NCI-H510A (cell line): ENCODE data around the gene TMEM53.
A peak's percentile ranks its signal among the peaks of the same experiment; 100 is the strongest.

Experiments used
- DNase-seq: peaks from one replicate; lab custom pipeline; 2025; lab: John Stamatoyannopoulos, UW

TMEM53 gene

DNA sequence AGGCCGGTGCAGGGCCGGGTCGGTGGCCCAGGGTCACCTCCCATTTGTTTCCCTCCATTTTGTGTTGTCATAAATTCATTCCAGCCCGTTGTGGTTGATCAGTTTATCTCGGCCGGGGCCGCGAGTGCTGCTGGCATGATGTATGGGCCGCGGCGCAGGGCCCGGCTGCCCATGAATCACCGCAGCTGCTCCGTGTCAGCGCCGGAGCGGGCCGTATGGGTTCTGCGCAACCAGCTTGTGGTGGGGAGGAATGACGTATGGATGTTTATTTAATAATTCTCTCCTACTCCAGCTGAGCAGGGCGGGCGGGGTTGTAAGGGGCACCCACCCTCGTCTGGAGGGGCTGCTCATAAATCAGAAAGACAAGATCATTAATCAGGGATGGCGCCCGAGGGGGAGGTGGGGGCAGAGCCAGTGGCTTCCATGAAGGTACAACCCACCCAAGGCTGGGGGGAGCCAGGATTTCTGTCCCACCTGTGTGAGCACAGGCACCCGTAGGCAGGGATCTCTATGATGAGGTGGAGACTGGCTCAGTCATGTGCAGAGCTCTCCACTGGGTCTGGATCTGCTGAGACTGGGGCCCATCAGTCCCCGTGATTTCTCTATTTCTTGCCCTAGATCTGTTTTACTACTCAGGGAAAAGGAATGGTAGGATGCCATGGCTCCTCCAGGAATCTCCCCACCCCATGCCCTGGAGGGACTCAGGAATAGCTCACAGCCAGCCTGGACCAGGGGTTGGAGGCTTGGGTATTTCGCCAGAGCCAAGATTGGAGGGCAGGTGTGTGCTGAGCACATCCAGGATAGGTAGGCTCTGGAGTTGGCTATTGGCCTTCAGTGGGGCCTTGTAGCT is 27.8 kb downstream of the TMEM53 start:
- DNase-seq: no peak

DNA sequence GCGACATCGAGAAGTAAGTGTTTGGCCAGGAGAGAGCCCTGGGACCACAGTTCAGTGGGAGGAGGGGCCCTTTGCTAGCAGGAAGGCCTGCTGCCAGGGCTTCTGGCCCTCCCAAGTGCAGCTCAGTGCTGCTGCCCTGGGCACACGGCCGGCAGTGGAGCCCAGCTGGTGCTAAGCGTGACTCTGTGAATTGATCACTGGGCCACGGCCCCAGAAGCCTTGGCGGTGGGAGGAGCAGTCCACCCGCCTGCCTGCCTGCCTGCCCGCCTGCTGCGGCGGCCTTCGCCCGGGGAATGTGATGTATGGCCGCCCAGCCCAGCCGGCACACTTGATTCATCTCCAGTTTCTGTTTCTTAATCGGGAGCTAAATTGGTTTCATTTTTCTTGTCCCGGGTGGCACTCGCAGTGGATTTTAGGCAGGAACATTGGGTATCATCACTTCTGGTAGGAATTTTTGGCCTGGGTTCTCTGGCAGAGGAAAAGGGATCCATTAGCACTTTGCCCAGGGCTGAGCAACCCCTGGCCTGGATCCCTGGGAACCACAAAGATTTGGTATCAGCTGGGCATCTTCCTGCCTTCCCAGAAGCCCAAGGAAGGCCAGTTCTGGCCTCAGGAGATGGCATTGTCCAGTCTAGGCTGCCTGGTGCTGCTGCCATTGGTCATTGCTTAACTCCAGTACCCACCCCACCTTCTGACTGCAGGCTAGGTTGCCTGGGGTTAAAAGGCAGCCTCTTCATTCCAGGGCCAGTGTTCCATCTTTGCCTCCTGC is 28.6 kb downstream of the TMEM53 start:
- no peak for DNase-seq

DNA sequence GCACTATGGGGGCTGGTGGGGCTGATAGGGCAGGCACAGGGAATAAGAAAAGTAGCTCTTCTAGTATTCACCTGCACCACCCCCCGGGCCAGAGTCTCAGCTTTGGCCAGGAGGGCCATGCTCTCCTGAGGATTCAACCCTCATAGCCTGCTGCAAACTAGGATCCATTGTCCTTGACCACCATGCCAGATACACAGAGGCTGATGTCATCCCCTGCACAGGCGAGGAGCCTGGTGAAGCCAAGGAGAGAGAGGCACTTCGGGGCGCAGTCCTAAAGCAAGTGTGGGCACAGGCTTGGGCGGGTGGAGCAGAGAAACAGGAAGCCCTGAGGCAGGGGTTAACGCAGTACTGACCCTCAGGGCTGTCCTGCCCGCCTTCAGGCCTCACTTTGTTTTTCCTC is 29.5 kb downstream of the TMEM53 start:
- DNase-seq: no peak

DNA sequence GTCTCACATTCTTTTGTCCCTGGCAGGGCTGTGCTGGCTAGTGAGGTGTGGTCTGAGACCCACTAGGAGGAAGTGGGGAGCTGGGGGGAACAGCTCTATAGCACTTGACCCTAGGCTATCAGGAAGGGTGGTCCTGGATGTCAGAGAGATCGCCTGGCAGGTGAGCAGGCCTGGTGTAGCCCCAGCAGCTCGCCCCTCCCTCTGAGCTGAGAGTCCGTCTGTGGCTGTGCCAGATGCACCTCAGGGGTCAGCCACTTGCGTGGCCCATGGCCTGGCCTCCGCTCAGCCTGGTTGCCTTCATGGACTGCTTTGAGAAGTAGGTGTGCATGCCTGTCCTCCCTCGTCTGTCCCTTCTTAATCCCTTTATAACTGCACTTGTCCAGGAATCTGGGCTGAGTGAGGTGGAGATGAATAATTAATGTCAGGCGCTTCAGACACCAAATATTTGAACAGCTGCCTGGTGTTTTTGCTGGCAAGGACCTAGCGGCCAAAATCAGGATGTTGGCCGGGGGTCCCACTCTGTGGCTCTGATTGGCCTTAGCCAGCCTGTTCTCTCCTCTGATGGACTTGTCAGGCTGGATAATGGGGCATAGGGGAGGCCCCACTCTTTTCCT is 30.5 kb downstream of the TMEM53 start:
- no peak for DNase-seq

DNA sequence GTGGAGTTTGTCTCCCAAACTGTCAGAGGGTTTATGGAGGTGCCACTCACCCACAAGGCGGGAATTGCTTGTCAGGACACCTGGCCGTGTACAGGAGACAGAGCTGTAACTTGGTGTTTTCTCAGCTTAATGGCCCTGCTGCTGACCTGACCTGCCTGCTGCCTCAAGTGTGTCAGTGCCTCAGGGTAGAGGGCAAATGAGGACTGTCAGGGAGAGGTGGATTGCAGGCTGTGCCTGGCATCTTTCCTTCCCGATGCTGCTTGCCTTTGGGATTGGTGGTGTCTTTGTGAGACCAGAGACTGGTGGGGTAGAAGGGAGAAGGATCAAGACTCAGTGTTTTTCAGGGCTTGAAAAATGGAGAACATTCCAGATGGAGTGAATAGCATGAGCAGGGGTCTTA is 31.4 kb downstream of the TMEM53 start:
- DNase-seq: no peak

DNA sequence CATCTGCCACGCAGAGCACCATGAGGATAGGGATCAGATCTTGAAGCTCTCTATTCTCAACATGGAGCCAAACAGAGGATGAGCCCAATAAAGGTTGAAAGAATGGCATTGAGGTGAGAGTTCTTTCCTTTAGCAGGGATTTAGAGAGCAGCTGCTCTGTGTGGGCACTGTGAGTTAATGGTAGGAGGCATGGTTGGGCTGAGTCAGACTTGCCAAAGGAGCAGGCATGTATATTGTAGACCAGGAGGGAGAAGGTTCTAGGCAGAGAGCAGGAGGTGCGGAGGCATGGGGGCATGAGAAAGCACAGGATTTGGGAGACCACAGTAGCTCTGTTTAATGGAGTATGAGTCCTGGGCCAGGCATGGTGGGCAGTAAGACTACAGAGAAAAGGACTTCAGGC is 32.0 kb downstream of the TMEM53 start:
- no peak for DNase-seq

DNA sequence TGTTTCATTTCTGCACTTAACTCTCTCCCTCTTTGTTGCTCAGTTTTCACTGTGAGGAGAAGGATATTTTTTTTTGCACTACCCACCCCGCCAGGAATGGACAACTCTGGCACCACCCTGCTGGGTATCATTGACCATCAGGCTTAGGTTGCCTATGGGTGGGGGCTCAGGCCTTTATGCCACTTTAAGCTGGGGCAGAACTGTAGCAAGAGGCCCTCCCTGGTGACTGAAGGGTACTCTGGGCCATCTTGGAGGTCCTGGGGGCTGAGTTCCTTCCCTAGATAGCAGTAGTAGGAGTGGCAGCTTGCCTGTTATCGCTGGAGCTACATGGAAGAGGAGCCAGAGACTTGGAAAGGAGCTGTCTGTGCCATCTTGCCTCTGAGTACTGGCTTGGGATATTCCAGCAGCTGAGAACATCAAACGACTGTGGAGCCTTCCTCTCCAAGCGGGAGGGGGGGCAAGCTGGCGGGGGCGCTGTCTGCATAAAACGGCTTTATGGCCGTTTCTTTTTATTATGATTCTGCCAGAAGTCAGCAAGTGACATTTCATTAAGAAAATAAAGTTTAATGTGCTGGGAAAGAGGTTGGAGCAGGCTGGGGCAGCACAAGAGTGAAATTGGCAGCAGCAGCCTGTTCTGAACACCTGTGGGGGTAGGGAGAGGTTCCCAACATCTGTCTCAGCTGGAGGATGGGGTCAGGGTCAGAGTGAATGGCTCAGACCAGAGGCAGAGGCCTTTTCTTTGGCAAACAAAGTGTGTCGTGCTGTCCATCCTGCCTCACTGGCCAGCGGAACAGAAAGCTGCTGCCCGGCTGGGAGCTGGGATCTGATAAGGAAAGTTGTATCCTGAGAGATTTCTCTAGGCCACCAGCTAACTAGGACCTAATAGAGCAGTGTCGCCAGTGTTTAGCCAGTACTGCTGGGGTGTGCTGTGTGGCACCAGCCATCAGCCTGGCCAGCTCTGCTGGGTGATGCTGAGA is 32.9 kb downstream of the TMEM53 start:
- no peak for DNase-seq

DNA sequence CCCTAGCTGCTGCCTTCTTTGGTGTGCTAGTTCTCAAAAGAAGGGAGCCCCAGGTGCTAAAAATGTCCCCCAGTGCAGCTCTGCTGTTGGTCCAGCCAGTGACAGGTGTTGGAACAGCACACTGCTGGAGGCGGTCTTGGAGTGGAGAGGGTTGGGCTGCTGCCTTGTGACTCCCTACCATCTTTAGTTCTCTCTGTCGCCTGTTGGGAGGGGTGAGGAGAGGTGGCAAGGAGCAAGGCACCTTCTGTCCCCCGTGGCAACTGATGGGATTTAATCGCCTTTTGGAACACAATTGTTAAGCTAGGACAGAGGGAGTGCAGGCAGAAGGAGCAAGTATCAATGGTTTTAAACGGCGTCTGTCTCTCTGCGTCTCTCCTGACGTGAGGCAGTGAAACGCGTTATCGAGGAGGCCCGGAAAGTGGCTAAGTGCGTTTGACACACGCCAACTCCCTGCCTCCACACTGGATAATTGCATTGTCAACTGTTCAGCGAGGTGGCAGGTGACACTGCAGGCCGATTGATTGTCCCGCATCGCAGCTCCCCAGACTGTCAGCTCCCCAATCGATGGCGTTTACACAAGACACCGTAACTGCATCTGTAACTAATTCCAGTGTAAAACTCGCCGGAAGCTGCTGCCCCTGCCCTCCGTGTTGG is 34.0 kb downstream of the TMEM53 start:
- DNase-seq: peak; percentile 63

DNA sequence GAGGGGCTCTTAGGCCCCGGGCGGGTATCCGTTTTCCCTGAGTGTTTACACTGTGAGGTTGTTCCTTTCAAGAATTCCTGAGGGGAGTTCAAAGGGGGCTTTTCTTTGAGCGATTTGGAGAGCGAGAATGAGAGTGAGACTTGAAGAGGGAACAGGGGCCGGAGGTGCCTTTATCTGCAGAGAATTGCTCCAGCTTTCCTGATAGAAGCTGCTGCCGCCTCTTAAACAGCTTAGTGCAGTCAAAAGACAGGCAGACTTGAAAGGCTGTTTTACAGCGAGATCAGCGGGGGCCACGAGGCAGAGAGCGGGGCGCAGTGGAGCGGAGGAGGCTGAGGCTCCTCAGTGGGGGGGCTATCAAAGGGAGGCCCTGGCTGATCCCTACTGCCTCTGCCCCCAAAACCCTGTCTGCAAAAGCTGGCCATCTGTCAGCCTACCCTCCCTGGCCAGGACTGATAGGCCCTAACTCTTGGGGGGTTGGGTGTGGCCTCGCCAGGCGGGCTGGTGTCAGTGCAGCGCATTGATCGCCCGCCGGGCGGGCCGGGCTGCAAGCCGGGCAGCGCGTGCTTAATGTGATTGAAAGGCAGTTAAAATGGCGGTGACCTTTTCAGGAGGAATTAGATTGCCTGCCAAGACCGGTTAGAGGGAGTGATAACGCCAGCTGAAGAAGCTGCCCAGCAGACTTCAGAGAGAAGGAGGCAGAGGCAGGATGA is 36.4 kb downstream of the TMEM53 start:
- no peak for DNase-seq

DNA sequence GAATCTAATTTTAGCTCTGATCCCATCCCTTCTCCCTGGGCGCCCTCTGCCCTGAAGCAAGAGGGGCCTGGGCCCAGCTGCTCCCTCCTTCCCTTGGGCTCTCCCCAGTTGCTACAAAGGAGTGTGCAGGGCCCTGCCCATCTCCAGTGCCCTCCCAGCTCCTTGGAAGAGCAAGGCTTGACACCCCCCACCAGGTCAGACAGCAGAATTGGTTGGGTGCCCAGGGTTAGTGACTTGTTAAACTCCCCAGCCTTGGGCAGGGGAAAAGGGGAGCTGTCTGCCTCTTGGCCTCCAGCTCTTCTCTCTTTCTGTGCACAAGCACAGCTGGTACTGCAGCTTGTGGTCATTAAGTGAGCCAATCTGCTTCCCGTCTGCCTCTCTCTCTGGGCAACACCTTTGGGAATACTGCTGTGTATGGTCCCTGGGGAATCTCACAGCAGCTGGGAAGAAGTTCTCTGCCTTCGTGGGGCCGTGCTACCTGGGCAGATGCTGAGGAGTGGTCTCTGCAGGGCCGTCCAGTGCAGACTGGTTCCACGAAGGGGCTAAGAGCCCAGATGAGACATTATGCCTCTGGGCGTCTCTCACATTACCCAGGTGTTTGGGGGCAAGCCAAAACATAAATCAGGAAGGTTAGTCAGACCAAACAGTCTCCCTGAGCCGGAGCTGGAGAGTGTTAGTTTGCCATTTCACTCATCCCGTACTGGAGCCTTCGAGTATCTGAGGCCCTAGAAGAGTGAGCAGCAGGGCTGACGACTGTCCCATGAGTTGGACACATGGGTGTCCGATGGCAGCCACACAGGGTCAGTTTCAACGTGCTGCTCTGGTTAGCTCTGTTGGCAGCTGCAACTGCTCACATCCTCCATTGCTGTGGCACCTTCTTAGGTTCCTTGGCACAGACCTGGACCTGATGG is 37.3 kb downstream of the TMEM53 start:
- no peak for DNase-seq

DNA sequence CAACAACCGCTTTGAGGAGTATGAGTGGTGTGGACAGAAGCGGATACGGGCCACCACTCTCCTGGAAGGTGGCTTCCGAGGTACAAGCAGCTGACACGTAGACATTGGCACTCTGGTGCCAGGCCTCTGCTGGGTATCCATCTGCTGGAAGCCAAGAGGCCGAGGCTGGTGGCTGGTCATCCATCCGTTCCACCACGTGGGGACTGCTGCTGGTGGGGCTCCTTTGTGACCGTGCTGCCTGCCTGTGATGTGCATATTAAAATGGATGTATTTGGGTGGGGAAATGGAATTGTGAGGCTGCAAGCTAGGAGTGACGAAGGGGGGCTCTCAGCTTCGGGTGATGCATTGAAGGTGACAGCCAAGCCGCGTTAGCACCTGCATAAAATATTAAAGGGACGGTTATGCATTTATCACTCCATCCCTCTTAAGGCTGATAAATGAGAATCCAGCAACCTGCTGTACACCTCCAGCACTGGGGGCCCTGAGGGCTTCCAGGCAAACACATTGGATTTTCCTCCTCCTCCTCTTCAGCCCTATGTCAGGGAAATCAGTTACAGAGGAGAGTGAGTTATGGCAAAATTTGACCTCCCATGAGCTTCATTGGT is 38.1 kb downstream of the TMEM53 start:
- no peak for DNase-seq

DNA sequence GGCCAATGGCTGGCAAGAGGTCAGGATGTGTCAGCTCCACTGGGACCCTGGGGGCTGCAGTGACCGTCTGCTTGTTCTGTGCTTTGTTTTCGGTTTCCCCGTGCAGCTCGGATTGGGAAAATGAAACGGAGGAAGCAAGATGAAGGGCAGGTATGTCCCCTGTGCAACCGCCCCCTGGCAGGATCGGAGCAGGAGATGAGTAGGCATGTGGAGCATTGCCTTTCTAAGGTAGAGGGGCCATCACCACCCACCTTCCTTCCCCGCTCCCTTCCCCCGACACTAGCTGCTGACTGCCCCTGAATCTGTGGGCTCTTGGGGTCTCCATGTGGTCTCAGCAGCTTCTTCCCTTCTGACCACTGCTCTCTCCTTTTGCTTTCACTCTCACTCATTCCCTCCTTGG is 38.8 kb downstream of the TMEM53 start:
- DNase-seq: no peak

DNA sequence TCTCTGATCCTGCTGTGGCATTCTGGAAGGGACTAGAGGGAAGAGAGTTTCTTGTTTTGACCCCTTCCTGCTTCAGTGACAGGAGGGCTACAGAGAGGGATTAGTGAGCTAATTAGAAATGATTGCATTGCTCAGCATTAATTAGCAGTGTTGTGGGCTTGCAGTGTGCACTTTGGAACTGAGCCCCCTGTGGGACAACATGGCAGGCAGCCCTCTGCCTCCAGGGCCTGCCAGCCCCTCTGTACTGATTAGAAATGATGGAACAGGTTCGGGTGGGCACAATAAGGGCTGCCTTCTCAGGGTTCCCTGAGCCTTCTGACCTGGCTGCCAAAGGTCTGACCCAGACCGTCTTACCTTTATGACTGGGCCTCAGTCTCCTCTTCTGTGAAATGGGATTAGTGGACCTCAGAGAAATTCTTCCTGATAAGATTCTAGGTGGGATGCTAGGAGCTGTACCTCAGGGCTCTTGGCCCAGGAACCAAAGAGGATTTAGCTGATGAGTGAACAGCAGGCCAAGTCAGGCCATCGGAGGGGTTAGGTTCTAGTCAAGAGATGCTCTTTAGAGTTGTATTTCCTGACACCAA is 39.6 kb downstream of the TMEM53 start:
- DNase-seq: no peak

DNA sequence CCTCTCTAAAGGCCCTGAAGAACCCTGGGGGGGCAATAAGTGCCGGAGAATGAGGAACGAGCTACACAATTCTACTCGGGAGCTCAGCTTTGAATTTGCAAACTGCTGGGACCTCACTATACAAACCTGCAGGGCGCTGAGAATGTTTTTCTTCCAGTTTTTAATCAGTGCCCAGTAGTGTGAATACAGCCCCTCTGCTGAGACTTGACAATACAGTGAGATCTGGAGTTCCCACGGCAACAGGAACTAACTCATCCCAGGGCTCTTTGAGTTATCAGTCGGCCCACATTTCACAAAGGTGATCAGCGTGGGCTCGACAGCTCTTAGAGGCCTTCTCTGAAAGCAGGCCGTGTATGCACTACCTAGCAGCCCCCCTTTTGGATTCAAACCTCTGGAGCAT is 41.7 kb downstream of the TMEM53 start:
- DNase-seq: no peak

DNA sequence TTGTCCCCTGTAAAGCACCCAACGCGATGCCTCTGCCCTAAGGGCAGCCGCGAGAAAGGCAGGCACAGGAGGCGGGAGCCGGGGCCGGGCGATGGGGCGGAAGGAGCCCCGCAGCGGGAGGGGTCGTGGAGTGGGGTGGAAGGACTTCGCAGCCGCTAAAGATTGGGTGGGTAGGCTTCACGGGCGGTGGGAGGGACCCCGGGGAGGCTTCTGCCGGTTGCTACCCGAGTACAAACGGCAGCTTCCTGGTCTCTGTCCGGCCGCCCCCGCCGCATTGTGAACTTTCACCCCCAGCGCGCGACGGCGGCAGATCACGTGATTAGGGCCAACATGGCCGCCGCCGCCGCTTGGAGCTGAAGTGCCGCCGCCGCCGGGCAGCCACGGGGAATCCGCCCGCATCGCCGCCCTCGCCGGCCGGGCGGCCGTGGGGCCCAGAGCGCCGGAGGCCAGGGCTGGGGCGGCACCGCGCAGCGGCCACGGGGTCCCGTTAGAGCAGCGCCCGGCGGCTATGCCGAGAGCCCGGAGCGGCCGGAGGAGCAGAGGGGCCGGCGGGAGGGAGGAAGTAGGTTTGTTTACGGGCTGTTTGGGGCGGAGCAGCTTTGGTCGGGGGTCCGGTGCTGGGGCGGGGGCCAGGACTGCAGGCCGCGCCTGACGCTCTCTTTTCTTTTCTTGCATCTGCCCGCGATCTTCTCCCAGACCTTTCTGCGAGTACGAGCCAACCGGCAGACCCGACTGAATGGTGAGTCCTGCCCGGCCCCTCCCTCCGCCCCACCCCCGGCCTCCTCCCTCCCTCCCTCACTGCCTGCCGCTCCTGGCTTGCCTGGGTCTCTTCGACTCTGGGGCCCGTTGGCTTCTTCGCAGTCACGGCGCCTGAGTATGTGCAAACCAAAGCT is 42.4 kb downstream of the TMEM53 start:
- DNase-seq: peak; percentile 78

DNA sequence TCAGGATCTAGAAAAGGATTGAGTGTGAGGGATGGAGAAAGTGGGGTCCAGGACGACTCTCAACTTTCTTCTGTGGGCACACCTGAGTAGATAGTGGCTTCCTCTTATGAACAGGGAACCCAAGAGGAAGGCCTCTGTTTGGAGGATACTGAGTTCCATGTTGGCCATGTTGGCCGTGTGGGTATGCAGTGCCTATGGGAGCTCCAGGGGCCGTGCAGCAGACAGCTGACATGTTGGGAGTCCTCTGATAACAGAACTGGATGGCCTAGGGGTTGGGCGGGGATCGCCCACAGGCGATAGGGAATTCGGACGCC is 43.0 kb downstream of the TMEM53 start:
- no peak for DNase-seq

DNA sequence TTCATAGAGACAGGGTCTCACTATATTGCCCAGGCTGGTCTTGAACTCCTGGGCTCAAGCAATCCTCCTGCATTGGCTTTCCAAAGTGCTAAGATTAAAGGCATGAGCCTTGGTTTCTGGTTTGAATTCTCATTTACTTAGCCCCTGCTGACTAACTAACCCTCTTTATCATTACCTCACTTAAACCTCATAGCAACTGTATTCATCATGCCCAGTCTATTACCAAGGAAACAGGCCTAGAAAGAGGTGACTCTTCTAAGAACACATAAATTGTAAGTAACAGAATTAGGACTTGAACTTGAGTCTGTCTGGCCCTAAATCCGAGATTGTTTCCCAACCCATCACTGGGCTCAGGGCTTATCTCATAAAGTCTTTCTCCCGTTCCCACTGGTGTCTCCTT is 44.2 kb downstream of the TMEM53 start:
- DNase-seq: no peak
